Adipocyte (in vitro differentiated cells): Measurements from ENCODE around the gene GATB.

Experiments
- DNase-seq: peaks from one replicate; pipeline ENCODE4 v3.0.0-alpha.2; 2015; ENCODE audit warnings: low read depth
- H3K27me3 ChIP-seq: replicated peaks from 2 replicates; pipeline ENCODE4 v1.7.0; 2013; ENCODE audit warnings: mild to moderate bottlenecking, low read length, moderate library complexity; ENCODE audit not compliant: control insufficient read depth, insufficient read depth
- H3K36me3 ChIP-seq: 2 replicates; pipeline ENCODE4 v1.7.0; 2013; ENCODE audit warnings: low read length, mild to moderate bottlenecking, moderate library complexity; ENCODE audit not compliant: control insufficient read depth, insufficient read depth, severe bottlenecking
- H3K4me1 ChIP-seq: 2 replicates; pipeline ENCODE4 v1.7.0; 2013; ENCODE audit warnings: mild to moderate bottlenecking, low read length, moderate library complexity; ENCODE audit not compliant: control insufficient read depth, insufficient read depth
- H3K4me3 ChIP-seq: 2 replicates; pipeline ENCODE4 v1.7.0; 2013; ENCODE audit warnings: mild to moderate bottlenecking, low read length, moderate library complexity
- H3K9ac ChIP-seq: 2 replicates; pipeline ENCODE4 v1.7.0; 2013; ENCODE audit warnings: mild to moderate bottlenecking, low read length, moderate library complexity
- H3K9me3 ChIP-seq: 2 replicates; pipeline ENCODE4 v1.7.0; 2013; ENCODE audit warnings: mild to moderate bottlenecking, low read length, moderate library complexity; ENCODE audit not compliant: control insufficient read depth

GATB gene

DNA sequence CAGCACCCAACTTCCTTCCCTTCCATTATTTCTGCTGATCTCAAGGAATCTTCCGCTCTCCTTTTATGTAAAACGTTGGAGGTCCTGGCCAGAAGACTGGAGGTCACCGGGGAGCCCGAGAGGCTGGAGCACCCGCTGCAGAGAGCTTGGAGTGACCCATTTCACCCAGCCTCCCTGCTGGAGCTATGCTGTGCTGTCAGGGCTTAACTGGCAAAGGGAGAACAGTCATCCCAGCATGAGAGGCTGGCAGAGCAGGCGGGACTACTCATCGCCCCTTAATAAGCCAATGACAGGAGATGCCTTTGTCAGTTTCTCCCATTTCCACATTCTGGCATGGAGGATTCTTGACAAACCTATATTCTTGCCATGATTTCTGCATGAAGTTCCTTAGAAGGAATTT lies 98.9 kb downstream of the GATB start:
- no peaks in the 10 kb centered on the region for H3K27me3 ChIP-seq
- H3K4me1 ChIP-seq, result peaks cover 36% of the 10 kb centered on the region
- no peaks in the 10 kb centered on the region for H3K36me3 ChIP-seq
- H3K9me3 ChIP-seq, result no peaks in the 10 kb centered on the region
- no peak overlapping the region for H3K9ac ChIP-seq
- H3K4me3 ChIP-seq, result no peak overlapping the region
- no peak for DNase-seq

DNA sequence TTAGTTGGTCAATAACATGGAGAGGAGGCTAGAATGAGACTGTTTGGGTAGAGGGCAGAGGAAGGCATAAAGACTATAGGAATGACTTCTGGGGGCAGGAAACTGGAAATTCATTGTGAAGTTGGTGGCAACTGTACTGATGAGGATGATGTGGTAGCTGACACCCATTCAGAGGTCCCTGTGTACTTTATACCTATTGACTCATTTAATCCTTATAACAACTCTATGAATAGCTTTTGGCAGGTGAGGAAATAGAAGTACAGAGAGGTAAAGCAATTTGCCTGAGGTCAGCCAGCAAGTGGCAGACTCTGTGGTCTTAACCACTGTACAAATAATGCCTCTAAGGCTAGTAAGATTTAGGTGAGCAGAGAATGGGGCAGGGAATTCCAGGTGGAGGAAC lies 100.1 kb downstream of the GATB start:
- Histone ChIP-seq H3K4me1 (peaks cover 32% of the 10 kb centered on the region), H3K27me3 (no peaks in the 10 kb centered on the region), H3K36me3 (no peaks in the 10 kb centered on the region), H3K9ac (no peak overlapping the region), H3K9me3 (no peaks in the 10 kb centered on the region), H3K4me3 (no peak overlapping the region)
- no peak for DNase-seq

GRCh38 chr4:151659601-151660364 lies 101.0 kb downstream of the GATB start:
- peak overlapping the region; percentile 75 for H3K9ac ChIP-seq
- H3K36me3 ChIP-seq, result no peaks in the 10 kb centered on the region
- H3K27me3 ChIP-seq, result no peaks in the 10 kb centered on the region
- DNase-seq, result no peak
- no peaks in the 10 kb centered on the region for H3K9me3 ChIP-seq
- H3K4me3 ChIP-seq, result peak overlapping the region; percentile 49
- H3K4me1 ChIP-seq, result peaks cover 32% of the 10 kb centered on the region

DNA sequence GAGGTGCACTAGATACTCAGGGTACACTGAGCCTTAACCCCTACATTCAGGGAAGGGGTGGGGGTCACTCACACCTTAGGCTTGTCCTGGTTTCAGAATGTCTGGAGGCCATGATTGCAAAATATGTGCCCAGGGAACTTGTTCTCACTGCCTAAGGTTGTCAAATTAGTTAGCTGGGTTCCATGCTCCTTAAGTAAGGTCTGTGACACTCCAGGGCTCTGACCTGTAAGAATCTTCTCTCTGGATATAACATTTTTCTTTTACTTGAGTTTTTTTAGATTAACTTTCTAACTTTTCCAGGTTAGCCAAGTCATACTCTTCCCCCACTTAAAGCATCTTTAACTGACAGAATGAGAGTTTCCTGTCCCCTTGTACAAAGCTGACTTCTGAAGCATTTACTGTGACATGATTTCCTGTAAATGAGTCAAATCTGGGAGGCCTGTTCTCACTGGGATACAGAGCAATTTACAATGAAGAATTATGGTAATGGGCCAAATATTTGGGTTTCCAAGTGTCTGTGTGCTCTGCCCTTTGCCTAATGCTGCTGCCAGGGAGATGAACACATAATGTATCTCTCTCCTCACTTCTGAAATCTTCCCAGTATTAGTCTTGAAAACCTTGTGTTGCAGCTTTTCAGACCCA lies 101.7 kb downstream of the GATB start:
- no peak for DNase-seq
- Histone ChIP-seq H3K9ac (peak overlapping the region; percentile 75), H3K9me3 (no peaks in the 10 kb centered on the region), H3K27me3 (no peaks in the 10 kb centered on the region), H3K4me1 (peaks cover 32% of the 10 kb centered on the region), H3K36me3 (no peaks in the 10 kb centered on the region), H3K4me3 (peak overlapping the region; percentile 49)

- H3K9ac ChIP-seq, result no peak overlapping the region
- no peaks in the 10 kb centered on the region for H3K27me3 ChIP-seq
- no peaks in the 10 kb centered on the region for H3K9me3 ChIP-seq
- no peak for DNase-seq
- no peaks in the 10 kb centered on the region for H3K36me3 ChIP-seq
- H3K4me3 ChIP-seq, result no peak overlapping the region
- H3K4me1 ChIP-seq, result peaks cover 41% of the 10 kb centered on the region
Measured at GRCh38 chr4:151657896-151658295, 102.9 kb downstream of the GATB start.

DNA sequence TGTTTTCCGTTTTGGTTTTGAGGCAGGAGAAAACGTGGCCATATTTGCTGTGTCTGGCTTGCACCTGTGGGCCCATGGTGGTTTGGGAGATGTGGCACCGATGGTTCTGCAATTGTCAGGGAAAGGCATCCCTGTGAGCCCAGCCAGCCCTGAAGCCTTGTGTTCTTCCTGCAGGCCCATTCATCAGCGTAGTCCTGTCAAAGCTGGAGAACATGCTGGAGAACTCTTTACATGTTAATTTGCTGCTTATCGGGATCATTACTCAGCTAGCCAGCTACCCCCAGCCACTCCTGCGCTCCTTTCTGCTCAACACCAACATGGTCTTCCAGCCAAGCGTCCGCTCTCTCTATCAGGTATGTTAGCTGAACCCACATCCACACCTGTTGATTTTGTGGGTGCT lies 104.7 kb downstream of the GATB start:
- Histone ChIP-seq H3K4me1 (peaks cover 39% of the 10 kb centered on the region), H3K27me3 (no peaks in the 10 kb centered on the region), H3K9ac (no peak overlapping the region), H3K4me3 (no peak overlapping the region), H3K36me3 (no peaks in the 10 kb centered on the region), H3K9me3 (no peaks in the 10 kb centered on the region)
- no peak for DNase-seq

- H3K36me3 ChIP-seq, result no peaks in the 10 kb centered on the region
- no peak overlapping the region for H3K9ac ChIP-seq
- no peaks in the 10 kb centered on the region for H3K27me3 ChIP-seq
- H3K4me1 ChIP-seq, result peaks cover 14% of the 10 kb centered on the region
- no peak for DNase-seq
- no peak overlapping the region for H3K4me3 ChIP-seq
- no peaks in the 10 kb centered on the region for H3K9me3 ChIP-seq
Measured at GRCh38 chr4:151653548-151653918, 107.3 kb downstream of the GATB start.

DNA sequence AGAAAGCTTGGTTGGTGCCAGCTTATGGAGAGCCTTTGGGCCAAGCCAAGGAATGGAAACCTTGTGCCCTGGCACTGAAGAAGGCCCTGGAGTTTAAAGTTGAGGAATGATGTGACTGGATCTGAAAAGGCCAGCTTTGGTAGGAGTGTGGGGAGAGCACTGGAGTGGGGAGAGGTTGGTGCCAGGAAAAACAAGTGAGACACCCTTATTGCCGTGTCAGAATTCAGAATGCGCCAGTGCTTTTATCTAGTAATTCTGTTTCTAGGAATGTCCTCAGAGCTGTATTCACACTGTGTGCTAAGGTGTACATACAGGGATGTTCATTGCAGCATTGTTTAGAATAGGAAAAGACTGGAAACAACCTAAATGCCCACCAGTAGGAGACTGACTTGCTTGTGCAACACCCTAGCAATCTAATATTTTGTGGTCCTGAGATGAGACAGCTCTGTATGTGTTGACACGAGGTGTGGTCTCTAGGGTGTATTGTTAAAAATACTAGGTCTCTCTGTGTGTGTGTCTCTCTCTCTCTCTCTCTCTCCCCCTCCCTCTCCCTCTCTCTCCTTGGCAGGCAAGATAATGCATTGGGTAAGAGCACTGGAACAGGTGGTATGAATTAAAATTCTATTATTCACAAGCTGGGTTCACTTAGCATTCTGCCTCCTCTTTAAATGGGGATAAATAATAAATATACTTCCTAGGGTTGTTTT lies 107.8 kb downstream of the GATB start:
- Histone ChIP-seq H3K36me3 (no peaks in the 10 kb centered on the region), H3K27me3 (no peaks in the 10 kb centered on the region), H3K9ac (no peak overlapping the region), H3K4me3 (no peak overlapping the region), H3K9me3 (no peaks in the 10 kb centered on the region), H3K4me1 (peaks cover 13% of the 10 kb centered on the region)
- DNase-seq, result peak; percentile 83

DNA sequence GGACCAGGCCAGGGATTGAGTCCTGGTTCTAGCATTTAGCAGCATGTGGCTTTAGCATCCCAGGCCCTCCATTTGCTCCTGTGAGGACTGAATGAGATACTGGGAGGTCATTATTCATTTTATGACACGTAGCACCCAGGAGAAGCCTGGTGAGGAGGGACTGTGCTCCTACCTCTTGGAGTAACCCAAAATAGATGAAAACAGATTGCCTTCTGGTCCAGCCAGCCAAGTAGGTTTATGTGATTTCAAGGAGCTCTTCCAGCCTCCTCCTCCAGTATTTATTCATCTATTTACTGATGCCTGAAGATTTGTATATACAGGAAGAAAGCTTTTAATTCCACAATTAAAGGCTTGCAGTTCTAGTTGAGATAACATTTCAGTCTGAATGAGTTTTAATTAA lies 109.3 kb downstream of the GATB start:
- Histone ChIP-seq H3K27me3 (no peaks in the 10 kb centered on the region), H3K4me3 (no peak overlapping the region), H3K4me1 (peaks cover 13% of the 10 kb centered on the region), H3K9me3 (no peaks in the 10 kb centered on the region), H3K36me3 (no peaks in the 10 kb centered on the region), H3K9ac (no peak overlapping the region)
- DNase-seq, result no peak

GRCh38 chr4:151649479-151649878 lies 111.3 kb downstream of the GATB start:
- Histone ChIP-seq H3K4me3 (no peak overlapping the region), H3K27me3 (no peaks in the 10 kb centered on the region), H3K4me1 (peaks cover 13% of the 10 kb centered on the region), H3K36me3 (no peaks in the 10 kb centered on the region), H3K9ac (no peak overlapping the region), H3K9me3 (no peaks in the 10 kb centered on the region)
- no peak for DNase-seq

DNA sequence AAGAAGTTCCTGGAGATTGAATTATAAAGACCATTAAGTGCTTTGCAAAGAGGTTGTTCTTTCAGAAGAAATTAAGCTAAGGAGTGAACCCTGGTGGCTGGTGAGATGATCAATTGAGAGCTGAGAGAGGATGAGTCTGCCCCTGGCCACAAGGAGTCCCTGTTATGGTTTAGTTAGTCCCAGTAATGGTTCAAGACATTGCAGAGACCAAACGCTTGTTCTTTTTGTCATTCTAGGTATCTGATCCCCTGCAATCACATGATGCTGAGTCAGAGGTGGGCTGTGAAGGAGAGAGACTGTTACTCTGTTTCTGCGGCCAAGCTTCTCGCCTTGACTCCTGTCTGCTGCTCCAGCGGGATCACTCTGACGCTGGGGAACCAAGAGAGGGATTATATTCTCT lies 114.5 kb downstream of the GATB start:
- no peak for DNase-seq
- no peaks in the 10 kb centered on the region for H3K27me3 ChIP-seq
- H3K4me3 ChIP-seq, result no peak overlapping the region

More for the DNA sequence above, 114.5 kb downstream of the GATB start:
- Histone ChIP-seq H3K4me1 (peaks cover 9% of the 10 kb centered on the region), H3K9ac (no peak overlapping the region), H3K9me3 (no peaks in the 10 kb centered on the region), H3K36me3 (no peaks in the 10 kb centered on the region)
